GM08714 (cell line): Measurements from ENCODE around the gene CAV2.
"Not testable (repeated sequence)": the region's sequence is repeated elsewhere in the genome, so short reads cannot be mapped to it uniquely, and the experiment has no call there.

ENCODE experiments used
- H3K4me3 ChIP-seq: fragments of 200-500 bp; sonication (Bioruptor generic); 2 replicates; pipeline ENCODE4 v1.5.1; 2014; ENCODE audit warnings: mild to moderate bottlenecking, low read length, inconsistent platforms
- ZNF274 ChIP-seq: IDR thresholded peaks from 2 replicates; pipeline ENCODE4 v1.6.1; 2012; ENCODE audit warnings: mild to moderate bottlenecking, low read depth, low read length

The CAV2 gene, protein sequence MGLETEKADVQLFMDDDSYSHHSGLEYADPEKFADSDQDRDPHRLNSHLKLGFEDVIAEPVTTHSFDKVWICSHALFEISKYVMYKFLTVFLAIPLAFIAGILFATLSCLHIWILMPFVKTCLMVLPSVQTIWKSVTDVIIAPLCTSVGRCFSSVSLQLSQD

GRCh38 chr7:116499168-116500077 is at the start of gene CAV2:
CAV2 (plus strand) TSS chr7:116499738; CDS start chr7:116499782, 44 bp downstream.
- TF ChIP-seq ZNF274 = no peak
- H3K4me3 ChIP-seq = peak within 1 kb of the TSS; percentile 47; the same call in 1 of the 2 replicates

DNA sequence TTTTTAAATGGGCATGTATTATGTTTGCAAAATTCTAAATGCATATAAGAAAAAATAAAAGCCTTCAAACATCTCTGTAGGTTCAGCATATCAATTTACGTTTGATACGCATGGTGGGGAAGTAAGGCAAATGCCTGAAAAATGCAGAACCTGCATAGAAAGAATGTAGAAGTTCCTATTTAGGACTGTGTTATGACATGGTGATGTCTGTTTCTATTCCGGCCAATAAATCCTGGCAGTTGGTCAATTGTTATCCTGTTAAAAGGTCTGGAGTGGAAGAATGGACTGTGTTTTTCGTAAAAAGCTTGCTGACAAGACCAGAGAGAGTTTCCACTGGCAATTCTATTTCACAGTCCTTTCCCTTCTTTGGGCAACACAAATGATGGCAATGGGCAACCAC is 49.6 kb upstream of the CAV2 start:
- no peak overlapping the region for H3K4me3 ChIP-seq
- no peak for TF ChIP-seq ZNF274

DNA sequence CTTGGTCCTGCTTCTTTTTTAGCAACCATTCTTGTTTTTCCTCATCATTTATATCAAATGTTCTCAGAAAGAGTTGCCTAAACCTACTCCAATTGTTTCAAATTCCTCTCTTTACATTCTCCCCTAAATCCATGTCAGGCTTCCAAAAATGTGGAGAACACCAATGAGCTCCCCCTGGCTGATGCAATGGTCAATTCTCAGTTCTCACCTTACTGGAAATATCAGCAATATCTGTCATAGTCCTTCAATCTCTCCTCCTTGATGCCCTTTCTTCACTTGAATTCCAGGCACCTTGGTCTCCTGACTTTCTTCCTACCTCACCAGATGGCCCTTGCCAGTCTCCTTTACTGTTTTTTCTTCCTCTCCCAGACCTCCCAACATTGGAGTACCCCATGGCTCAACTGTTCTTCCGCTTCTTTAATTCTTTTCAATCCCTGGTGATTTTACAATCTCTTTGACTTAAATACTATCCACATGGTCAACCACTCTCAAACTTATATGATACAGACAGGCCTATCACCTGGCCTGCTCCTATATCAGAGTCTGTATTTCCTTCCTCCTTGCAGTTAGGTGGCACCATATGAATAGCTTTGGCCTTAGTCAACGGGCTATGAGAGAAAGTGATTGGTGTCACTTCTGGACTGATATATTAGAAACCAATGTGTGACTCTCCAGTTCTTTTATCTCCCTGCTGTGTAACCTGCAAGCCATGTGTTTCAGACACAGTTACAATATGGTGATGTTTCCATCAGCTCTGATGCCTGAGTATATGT is 47.4 kb upstream of the CAV2 start:
- H3K4me3 ChIP-seq = no peak overlapping the region
- no peak for TF ChIP-seq ZNF274

DNA sequence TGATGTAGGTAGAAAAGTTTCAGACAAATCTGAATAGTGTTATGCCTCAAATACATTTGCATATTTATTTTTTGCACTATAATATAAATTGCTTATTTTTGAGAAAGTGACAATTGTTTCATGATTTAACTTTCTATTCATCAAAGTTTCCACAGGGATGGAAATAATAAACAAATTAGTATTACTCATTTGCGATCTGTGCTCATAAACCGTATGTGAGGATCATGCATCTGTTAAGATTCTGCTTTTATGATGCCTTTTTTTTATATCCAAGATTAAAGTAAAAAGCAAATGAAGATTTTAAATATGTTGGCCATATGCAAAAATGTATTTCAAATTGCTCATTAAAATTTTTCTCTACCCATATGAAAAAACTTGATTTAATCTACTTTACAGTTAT is 45.2 kb upstream of the CAV2 start:
- TF ChIP-seq ZNF274 = no peak
- no peak overlapping the region for H3K4me3 ChIP-seq

DNA sequence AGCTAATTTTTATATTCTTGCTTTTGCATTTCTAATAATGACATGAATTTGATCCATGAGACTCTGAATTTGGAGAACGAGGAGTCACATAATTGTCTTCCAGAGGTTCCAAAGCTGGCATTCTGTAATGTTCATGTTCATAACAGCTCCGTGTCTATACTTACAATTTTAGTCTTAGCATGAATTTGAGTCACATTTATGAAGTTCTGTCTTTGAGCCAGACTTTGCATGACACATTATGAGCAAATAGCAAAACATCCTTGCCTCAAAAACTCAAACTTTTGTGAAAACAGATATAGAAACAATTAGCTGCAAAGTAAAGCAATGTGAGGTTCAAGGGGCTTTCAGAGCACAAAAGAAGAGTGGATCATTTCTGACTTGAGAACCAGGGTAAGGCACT is 44.5 kb upstream of the CAV2 start:
- H3K4me3 ChIP-seq = no peak overlapping the region
- TF ChIP-seq ZNF274 = no peak

GRCh38 chr7:116455499-116455898 is 44.0 kb upstream of the CAV2 start:
- no peak for TF ChIP-seq ZNF274
- no peak overlapping the region for H3K4me3 ChIP-seq

- TF ChIP-seq ZNF274 = no peak
- no peak overlapping the region for H3K4me3 ChIP-seq
These were observed 38.0 kb upstream of the CAV2 start for GRCh38 chr7:116461500-116461899.

- H3K4me3 ChIP-seq = no peak overlapping the region
These were observed 35.6 kb upstream of the CAV2 start for GRCh38 chr7:116463956-116464355.

DNA sequence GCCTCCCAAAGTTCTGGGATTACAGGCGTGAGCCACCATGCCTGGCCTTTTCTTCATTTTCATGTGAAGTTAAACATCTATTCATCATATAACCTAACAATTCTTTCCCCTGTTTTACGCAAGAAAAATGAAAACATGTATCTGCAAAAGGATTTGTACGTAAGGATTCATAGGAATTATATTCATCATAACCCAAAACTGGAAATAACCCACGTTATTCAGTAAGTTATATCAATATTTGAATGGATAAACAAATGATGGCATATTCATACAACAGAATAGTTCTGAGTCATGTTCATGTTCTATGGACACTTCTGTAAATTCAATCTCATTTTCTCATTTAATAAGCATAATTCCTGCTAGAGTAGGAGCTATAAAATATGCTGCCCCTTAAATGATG is 35.2 kb upstream of the CAV2 start:
- TF ChIP-seq ZNF274 = no peak
- H3K4me3 ChIP-seq = no peak overlapping the region

More at GRCh38 chr7:116463956-116464355, 35.6 kb upstream of the CAV2 start:
- no peak for TF ChIP-seq ZNF274

DNA sequence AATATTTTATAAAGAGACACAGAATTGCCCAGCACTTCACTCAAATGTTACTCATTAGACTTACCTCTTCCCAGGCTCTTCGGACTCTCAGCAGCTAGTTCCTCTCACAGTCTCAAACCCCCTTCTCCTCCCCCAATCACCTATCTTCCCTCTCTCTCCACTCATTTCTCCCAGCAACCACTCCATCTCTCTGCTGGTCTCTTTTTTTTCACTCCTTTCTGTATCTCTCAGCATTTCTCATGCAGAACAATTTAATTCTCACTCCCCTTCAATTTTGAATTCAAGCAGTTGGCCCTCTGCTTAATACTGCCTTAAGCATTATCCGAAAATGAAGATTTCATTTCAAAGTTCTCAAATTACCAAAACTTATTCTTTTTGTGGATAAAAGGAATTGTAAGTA is 34.4 kb upstream of the CAV2 start:
- no peak overlapping the region for H3K4me3 ChIP-seq
- no peak for TF ChIP-seq ZNF274

DNA sequence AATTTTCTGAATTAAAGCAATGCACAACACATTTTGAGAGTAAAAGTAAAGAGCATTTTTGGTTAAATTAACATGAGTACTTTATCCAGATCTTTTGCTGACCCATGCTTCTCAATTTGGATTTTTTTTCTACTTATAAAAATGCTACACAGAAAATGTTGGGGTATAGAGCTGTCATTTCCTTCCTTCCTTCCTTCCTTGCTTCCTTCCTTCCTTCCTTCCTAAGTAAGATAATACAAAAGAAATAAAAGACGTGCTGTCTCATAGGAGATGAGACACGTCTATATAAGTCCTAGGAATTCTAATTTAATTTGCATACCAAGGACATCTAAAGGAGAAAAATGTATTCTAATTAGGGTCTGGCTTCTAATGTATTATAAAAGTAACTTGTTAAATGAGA is 31.0 kb upstream of the CAV2 start:
- TF ChIP-seq ZNF274 = no peak
- no peak overlapping the region for H3K4me3 ChIP-seq

- H3K4me3 ChIP-seq = no peak overlapping the region
- no peak for TF ChIP-seq ZNF274
These were observed 21.9 kb upstream of the CAV2 start for GRCh38 chr7:116477625-116478024.

GRCh38 chr7:116478834-116479233 is 20.7 kb upstream of the CAV2 start:
- no peak overlapping the region for H3K4me3 ChIP-seq
- TF ChIP-seq ZNF274 = no peak

- no peak for TF ChIP-seq ZNF274
- H3K4me3 ChIP-seq = no peak overlapping the region
These were observed 16.1 kb upstream of the CAV2 start for GRCh38 chr7:116483271-116483942.

GRCh38 chr7:116484389-116484788 is 15.1 kb upstream of the CAV2 start:
- H3K4me3 ChIP-seq = not testable (repeated sequence)
